Lung (tissue), 12 donors: ENCODE measurements around the gene ZNF408. TPM values are rescaled to one million over a fixed set of nuclear protein-coding genes. Genes with fewer than 3 reads are reported as not detected.

ENCODE experiments used
- ATAC-seq: fragments of 200-7000 bp; cut with Tn5 transposase; one replicate; pipeline ENCODE4 v1.9.1; 2020; ENCODE audit warnings: moderate number of reproducible peaks; ENCODE audit not compliant: insufficient read depth, low FRiP score
- DNase-seq, 3 donors: peaks; one replicate each; pipeline ENCODE4 v3.0.0-alpha.2; 2013 to 2017
- H3K27ac ChIP-seq, 2 donors: one replicate each; pipeline ENCODE4 v1.5.1; 2013; ENCODE audit warnings: mild to moderate bottlenecking in 2 of 2, moderate library complexity in 2 of 2, control low read depth in 1 of 2, inconsistent platforms in 1 of 2, low read depth in 1 of 2, low read length in 1 of 2
- H3K27me3 ChIP-seq, 3 donors: one replicate each; pipeline ENCODE4 v1.5.1; 2013; ENCODE audit warnings: low read length in 2 of 3; ENCODE audit not compliant: control insufficient read depth in 3 of 3, insufficient read depth in 3 of 3
- H3K36me3 ChIP-seq, 4 donors: one replicate each; pipeline ENCODE4 v1.5.1; 2013; ENCODE audit warnings: low read length in 4 of 4, mild to moderate bottlenecking in 1 of 4, moderate library complexity in 1 of 4; ENCODE audit not compliant: control insufficient read depth in 4 of 4, insufficient read depth in 4 of 4
- H3K4me1 ChIP-seq, 5 donors: one replicate each; pipeline ENCODE4 v1.5.1; 2013; ENCODE audit warnings: low read length in 5 of 5, mild to moderate bottlenecking in 2 of 5, moderate library complexity in 1 of 5; ENCODE audit not compliant: control insufficient read depth in 5 of 5, insufficient read depth in 5 of 5
- H3K4me3 ChIP-seq: one replicate; pipeline ENCODE4 v1.5.1; 2013; ENCODE audit warnings: mild to moderate bottlenecking, control low read depth, moderate library complexity
- H3K9ac ChIP-seq, 2 donors: one replicate each; pipeline ENCODE4 v1.5.1; 2013; ENCODE audit warnings: low read length in 2 of 2, control low read depth in 1 of 2; ENCODE audit not compliant: insufficient read depth in 1 of 2
- H3K9me3 ChIP-seq, 4 donors: one replicate each; pipeline ENCODE4 v1.5.1; 2013; ENCODE audit warnings: low read length in 3 of 4, mild to moderate bottlenecking in 1 of 4, moderate library complexity in 1 of 4; ENCODE audit not compliant: control insufficient read depth in 4 of 4, insufficient read depth in 3 of 4
- WGBS, 2 donors: extraction: QIAGEN DNeasy Blood & Tissue Kit; methylation state at CpG; one replicate each; pipeline ENCODE4 v1.1.7; 2013; 5-methylcytosine and 5-hydroxymethylcytosine counted together
- polyA plus RNA-seq, 2 donors: library from polyadenylated mRNA; stranded (reverse); fragments of 200-250 nt; gene quantifications; one replicate each; pipeline ENCODE4 v1.2.1, GENCODE V29; 2013
- total RNA-seq, 2 donors: library from RNA; depleted of rRNA in 1 of 2; stranded (reverse); fragments of >200 nt in 1 of 2; gene quantifications; one replicate each; pipeline ENCODE4 v1.2.1, GENCODE V29; 2014 to 2021
- TF ChIP-seq, protein P1 (sequence below): IDR thresholded peaks from 2 replicates; pipeline ENCODE4 v1.5.1; 2012; ENCODE audit warnings: mild to moderate bottlenecking; ENCODE audit errors: control extremely low read depth, extremely low read depth
- donor health status: control.
- donor health status: control.
- donor health status: Bipolar disorder and iron deficiency.
- donor health status: healthy.
- donor health status: DM: yes; HTN: yes; CAD: no.

The ZNF408 gene
- total and polyA plus RNA-seq, 4 donors: 3.2 to 12.7 (median 6.9) TPM

DNA sequence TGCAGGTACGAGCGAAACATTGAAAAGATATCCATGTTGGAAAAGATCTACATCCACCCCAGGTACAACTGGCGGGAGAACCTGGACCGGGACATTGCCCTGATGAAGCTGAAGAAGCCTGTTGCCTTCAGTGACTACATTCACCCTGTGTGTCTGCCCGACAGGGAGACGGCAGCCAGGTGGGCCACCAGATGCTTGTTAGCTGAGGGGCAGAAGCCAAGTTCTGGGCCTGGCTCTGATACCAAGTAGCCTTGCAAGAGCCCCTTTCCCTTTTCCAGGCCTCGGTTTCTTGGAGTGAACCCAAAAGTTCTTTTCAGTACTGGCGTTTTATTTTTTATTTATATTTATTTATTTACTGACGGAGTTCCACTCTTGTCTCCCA, 27.8 kb downstream of the ZNF408 start:
- H3K36me3 ChIP-seq: no peaks in the 10 kb centered on the region
- H3K9ac ChIP-seq: no peak overlapping the region
- no peaks in the 10 kb centered on the region for H3K27me3 ChIP-seq
- no peak overlapping the region for H3K27ac ChIP-seq
- no peak for DNase-seq
- no peak overlapping the region for H3K4me3 ChIP-seq
- no peak for ATAC-seq
- 85 to 95% methylated on average over 9 of the region's 9 CpGs for WGBS, 2 donors
- TF ChIP-seq, protein P1, sequence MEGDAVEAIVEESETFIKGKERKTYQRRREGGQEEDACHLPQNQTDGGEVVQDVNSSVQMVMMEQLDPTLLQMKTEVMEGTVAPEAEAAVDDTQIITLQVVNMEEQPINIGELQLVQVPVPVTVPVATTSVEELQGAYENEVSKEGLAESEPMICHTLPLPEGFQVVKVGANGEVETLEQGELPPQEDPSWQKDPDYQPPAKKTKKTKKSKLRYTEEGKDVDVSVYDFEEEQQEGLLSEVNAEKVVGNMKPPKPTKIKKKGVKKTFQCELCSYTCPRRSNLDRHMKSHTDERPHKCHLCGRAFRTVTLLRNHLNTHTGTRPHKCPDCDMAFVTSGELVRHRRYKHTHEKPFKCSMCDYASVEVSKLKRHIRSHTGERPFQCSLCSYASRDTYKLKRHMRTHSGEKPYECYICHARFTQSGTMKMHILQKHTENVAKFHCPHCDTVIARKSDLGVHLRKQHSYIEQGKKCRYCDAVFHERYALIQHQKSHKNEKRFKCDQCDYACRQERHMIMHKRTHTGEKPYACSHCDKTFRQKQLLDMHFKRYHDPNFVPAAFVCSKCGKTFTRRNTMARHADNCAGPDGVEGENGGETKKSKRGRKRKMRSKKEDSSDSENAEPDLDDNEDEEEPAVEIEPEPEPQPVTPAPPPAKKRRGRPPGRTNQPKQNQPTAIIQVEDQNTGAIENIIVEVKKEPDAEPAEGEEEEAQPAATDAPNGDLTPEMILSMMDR: no peak
- no peaks in the 10 kb centered on the region for H3K9me3 ChIP-seq
- no peaks in the 10 kb centered on the region for H3K4me1 ChIP-seq

DNA sequence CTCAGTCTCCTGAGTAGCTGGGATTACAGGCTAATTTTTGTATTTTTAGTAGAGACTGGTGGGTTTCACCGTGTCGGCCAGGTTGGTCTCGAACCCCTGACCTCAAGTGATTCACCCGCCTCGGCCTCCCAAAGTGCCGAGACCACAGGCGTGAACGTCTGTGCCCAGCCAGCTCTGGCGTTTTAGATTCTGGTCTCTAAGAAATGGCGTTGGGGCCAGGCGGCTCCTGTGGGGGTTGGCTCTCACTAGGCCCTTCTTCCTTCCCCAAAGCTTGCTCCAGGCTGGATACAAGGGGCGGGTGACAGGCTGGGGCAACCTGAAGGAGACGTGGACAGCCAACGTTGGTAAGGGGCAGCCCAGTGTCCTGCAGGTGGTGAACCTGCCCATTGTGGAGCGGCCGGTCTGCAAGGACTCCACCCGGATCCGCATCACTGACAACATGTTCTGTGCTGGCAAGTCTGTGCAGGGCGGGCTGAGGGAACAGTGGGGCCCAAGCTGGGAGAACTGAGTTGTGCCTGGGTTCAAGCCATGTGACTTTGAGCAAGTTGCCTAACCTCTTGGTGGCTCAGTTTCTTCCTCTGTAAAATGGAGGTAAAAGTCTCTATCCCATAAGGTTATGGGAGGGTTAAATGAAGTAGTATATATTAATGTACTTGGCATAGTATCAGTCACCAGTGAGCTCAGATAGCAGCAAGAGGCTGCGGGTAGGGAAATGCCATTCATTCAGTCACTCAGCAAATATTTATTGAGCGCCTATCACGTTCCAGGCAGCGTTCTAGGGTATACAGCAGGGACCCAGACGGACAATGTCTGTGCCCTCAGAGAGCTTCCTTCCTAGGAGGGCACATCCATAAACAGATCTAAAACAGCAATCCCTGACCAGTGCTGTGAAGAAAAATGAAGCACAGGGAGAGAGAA, 28.5 kb downstream of the ZNF408 start:
- Histone ChIP-seq H3K27ac (no peak overlapping the region), H3K36me3 (no peaks in the 10 kb centered on the region), H3K9me3 (no peaks in the 10 kb centered on the region), H3K9ac (no peak overlapping the region), H3K4me1 (no peaks in the 10 kb centered on the region), H3K27me3 (no peaks in the 10 kb centered on the region), H3K4me3 (no peak overlapping the region)
- 85 to 91% methylated on average over 24 of the region's 24 CpGs for WGBS, 2 donors
- TF ChIP-seq, protein P1: no peak
- ATAC-seq (no peak), DNase-seq (no peak)

DNA sequence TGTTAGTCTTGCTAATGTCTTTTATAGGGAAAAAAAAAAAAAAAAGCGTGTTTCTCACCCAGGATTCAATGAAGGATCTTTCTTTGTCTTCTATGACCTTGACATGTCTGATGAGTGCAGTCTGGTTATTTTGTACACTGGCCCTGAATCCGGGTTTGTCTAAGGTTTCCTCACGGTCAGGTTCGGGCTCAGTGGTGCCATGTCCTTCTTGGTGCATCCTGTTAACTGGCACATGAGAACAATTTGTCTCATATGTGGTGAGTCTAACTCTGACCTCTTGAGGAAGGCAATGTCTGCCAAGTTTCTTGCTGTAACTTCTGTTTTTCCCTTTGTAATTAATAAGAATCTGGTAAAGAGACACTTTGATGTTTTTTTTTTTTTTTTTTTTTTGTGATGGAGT, 30.7 kb downstream of the ZNF408 start:
- DNase-seq: no peak
- no peak overlapping the region for H3K9ac ChIP-seq

More for the DNA sequence above, 30.7 kb downstream of the ZNF408 start:
- TF ChIP-seq, protein P1: no peak
- WGBS, 2 donors: 91 to 95% methylated on average over 4 of the region's 4 CpGs
- Histone ChIP-seq H3K4me1 (no peaks in the 10 kb centered on the region), H3K27me3 (no peaks in the 10 kb centered on the region), H3K4me3 (no peak overlapping the region), H3K27ac (no peak overlapping the region), H3K9me3 (no peaks in the 10 kb centered on the region), H3K36me3 (no peaks in the 10 kb centered on the region)
- no peak for ATAC-seq
